Spleen (tissue), 7 donors: ENCODE measurements around the gene DGKB.

ENCODE experiments used
- CTCF ChIP-seq, 11 experiments: fragments of 200-600 bp in 7 of 11; fragments of 450-650 bp in 4 of 11; sonication (generic) in 4 of 11; IDR thresholded peaks in 8 of 11; conservative IDR thresholded peaks in 3 of 11; 1 replicate in 7 of 11; 2 replicates in 4 of 11; pipeline versions ENCODE4 v1.4.0 to v1.8.0; 2016 to 2021; ENCODE audit warnings: antibody characterized with exemption in 11 of 11, inconsistent platforms in 4 of 11, mild to moderate bottlenecking in 1 of 11
- POLR2AphosphoS5 ChIP-seq, 3 donors: sonication (generic); formaldehyde crosslinking; IDR thresholded peaks; one replicate each; pipeline ENCODE4 v1.5.1; 2017; ENCODE audit warnings: antibody characterized with exemption in 3 of 3
- donor health status: DM: no; HTN: no; CAD: no; lungs with moderate emphysema.
- donor health status: DM: no; HTN: no; CAD: no.
- donor health status: DM: no; HTN: no; CAD: no.

GRCh38 chr7:14551310-14551709 is 351.2 kb downstream of the DGKB start:
- TF ChIP-seq CTCF (IDR thresholded peaks at IDR 0.05 in 8 of 11, conservative IDR thresholded peaks at IDR 0.05 in 3 of 11), result no peak
- TF ChIP-seq POLR2AphosphoS5 (IDR thresholded peaks at IDR 0.05), result no peak
